HG02759 (cell line): ENCODE results near the gene GALNTL6.
"Not testable (repeated sequence)": the region's sequence is repeated elsewhere in the genome, so short reads cannot be mapped to it uniquely, and the experiment has no call there.

Source experiments
- ATAC-seq: cut with Tn5 transposase; IDR thresholded peaks from one replicate; pipeline ENCODE4 v1.9.1; 2021; ENCODE audit warnings: mild to moderate bottlenecking, moderate library complexity; ENCODE audit not compliant: unreplicated experiment

GALNTL6 gene

GRCh38 chr4:172778583-172778982 is 965.4 kb downstream of the GALNTL6 start:
- no peak for ATAC-seq

- no peak for ATAC-seq
Observed at GRCh38 chr4:172780566-172781081, 967.4 kb downstream of the GALNTL6 start.

- no peak for ATAC-seq
Observed at GRCh38 chr4:172785613-172786012, 972.4 kb downstream of the GALNTL6 start.

- ATAC-seq: no peak
Observed at GRCh38 chr4:172786039-172786792, 973.0 kb downstream of the GALNTL6 start.

DNA sequence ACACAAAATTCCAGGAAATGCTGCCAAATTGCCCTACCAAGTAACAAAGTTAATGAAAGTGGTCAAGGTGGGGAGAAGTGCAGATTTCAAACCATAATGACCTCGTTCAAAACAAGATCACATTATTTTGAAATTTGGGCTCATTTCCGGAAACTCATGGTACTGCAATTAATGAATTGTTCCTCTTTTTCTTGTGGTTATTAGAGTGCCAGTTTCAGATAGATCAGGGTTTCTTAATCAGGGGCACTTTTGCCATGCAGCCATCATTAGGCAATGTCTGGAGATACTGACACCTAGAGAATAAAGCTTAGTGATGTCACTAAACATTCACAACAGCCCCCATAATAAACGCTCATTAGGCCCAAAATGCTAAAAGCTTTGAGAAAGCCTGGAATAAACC is 973.9 kb downstream of the GALNTL6 start:
- ATAC-seq: peak; percentile 34

DNA sequence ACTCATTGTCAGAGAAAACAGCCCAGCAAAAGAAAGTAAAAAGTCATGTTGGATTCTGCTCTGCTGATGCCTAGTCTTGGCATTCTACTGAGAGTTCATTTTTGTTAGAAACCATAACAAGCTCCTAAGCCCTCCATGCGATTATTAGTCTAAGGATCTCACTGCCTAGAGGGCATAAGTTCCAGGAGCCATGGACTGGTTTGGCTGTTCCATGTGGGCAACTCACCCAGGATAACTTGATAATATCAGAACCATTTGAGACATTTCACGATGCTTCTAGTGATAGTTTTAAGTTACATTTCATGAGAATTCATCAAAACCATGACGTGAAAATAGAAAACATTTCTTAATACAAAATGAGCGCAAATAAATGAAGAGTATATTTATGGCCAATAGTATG is 978.6 kb downstream of the GALNTL6 start:
- no peak for ATAC-seq

DNA sequence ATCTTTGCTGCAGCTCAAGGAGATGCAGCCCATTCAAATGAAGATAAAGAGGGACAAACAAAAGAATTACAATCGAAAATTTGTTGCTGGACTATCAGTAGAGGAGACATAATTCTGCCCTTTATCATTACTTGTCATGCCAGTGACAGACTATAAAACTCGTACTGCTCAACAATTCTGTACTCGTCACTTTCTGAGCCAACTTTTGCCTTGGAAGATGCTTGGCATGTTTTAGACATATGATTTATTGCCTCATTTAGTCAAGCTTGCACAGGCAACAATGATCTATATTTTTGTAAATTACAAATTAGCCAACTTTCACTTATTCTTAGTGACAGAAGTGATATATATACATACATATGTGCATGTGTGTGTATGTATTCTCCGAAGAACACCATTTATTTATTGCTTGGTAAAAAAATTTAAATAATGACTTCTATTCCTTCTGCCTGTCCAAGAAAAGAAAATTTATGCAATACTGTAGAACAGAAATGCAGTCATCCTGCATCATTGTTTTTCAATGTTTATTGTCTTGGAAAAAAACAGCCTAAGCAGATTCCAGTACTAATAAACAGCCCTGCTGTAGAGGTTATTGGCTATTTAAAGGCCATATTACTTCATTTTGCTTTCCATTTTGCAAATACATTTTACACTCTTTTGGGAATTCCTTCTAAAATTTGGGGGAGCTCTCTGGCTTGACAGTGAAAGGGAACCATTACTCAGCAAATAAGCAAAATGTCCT is 980.5 kb downstream of the GALNTL6 start:
- ATAC-seq: no peak

GRCh38 chr4:172794307-172794703 is 981.1 kb downstream of the GALNTL6 start:
- ATAC-seq: no peak

- not testable (repeated sequence) for ATAC-seq
Observed at GRCh38 chr4:172797281-172797680, 984.1 kb downstream of the GALNTL6 start.

DNA sequence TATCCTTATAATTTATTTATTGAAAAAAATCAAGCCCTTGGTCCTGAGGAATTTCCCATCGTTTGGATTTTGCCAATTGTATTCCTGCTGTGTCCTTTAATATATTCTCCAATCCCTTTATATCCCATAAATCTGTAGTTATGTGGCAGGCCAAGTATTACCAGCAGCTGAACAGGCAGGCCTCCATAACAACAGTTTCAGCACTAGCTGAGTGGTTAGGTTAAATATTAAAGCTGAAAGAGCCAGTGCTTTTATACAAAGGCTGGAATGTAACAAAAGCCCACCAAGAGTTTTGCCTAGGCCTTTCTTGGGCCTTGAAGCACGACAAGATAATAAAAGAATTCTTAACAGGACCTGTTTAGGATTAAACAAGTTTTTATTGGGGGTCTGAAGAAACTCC is 988.8 kb downstream of the GALNTL6 start:
- no peak for ATAC-seq

DNA sequence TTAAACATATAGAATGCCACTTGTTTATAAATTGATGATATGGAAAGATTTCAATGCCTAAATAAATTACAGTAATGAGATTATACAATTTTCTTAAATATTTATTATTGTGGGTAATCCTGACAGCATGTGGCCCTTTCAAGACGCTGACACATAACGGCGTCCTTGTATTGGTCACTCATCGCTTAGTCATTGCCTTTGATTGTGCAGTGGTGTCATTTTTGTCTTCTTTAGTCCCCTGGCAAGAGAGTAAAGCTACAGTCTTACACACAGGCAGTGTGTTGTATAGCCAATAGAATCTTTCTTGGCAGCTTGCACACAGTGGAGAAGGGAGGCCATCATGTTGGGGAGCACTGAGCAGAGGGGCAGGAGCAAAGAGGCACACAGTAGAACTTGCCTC is 993.6 kb downstream of the GALNTL6 start:
- no peak for ATAC-seq

- no peak for ATAC-seq
Observed at GRCh38 chr4:172808196-172808595, 995.0 kb downstream of the GALNTL6 start.

- no peak for ATAC-seq
Observed at GRCh38 chr4:172809319-172809718, 996.1 kb downstream of the GALNTL6 start.

DNA sequence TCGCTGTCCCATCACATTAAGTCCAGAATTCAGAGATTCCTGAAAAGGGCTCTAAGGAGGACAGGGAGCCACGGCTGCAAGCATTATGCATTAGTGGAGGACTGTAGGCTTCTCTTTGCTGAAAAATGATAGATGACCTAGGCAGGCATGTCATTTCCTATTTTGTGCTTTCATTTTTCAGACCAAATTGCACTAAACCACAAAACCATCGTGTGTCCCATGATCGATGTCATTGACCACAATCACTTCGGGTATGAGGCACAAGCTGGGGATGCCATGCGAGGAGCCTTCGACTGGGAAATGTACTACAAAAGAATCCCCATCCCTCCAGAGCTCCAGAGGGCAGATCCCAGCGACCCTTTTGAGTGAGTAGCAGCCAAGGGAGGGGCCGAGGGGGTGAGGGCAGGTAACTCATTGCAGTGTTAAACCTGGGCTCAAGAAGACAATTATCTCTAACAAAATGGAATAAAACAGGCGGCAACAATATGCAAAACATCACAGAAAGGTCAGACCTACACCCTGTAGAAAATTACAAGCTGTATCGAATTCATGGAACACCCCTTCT is 1000.2 kb downstream of the GALNTL6 start:
- ATAC-seq: peak; percentile 90

GRCh38 chr4:172815499-172816164 is 1002.4 kb downstream of the GALNTL6 start:
- ATAC-seq: no peak

DNA sequence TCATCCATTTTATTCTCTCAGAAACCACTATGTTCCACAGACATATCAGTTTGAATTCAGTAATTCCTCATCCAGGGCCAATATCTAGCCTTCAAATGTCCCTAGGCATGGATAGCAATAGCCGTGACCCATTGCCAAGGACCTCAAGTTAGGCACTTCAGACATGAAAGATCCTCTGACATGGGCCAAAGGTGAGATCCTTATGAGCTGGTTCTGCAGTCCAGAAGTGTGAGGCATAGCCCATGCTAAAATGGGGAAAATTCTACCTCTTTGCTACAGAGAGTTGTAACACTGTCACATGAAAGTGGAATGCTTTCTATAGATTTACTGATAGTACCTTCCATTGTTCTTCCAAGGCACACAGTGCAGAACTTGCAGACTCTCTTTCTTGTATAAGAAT is 1005.7 kb downstream of the GALNTL6 start:
- ATAC-seq: peak; percentile 29

GRCh38 chr4:172819353-172819752 is 1006.1 kb downstream of the GALNTL6 start:
- peak; percentile 78 for ATAC-seq

DNA sequence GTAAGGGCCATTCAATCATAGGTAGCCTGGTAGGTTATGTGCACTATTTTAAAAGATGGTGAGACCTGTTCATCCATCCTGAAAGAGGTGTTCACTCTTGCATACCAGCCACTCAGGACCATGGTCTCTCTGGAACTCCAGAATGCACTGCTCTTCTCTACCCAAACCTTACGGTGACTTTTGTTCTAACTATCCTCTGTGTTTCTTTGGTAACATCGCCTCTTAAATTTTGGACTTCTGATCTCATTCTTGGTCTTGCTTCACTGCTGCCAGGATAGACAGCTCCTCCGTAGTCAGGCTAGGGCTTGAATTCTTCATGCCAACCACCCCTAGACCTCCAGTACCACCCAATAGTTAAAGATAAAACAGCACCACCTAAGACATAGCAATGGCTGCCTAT is 1009.1 kb downstream of the GALNTL6 start:
- ATAC-seq: no peak

GRCh38 chr4:172826346-172826745 is 1013.1 kb downstream of the GALNTL6 start:
- ATAC-seq: no peak

- no peak for ATAC-seq
Observed at GRCh38 chr4:172826861-172827260, 1013.7 kb downstream of the GALNTL6 start.

GRCh38 chr4:172830295-172830764 is 1017.1 kb downstream of the GALNTL6 start:
- ATAC-seq: no peak
